ENCODE data around the gene CSRNP3.

- no peak for TF ChIP-seq POLR2A (IDR thresholded peaks at IDR 0.05; ENCODE audit: low read depth, low read length)
- no peak for TF ChIP-seq CTCF (IDR thresholded peaks at IDR 0.05 in 2 of 3, conservative IDR thresholded peaks at IDR 0.05 in 1 of 3; ENCODE audit: control insufficient read depth in 2 of 3, extremely low read depth in 1 of 3, insufficient read depth in 1 of 3, low read depth in 3 of 3, low read length in 3 of 3)
- no peak for TF ChIP-seq HCFC1 (IDR thresholded peaks at IDR 0.05; ENCODE audit: low read length)
- no peak for TF ChIP-seq USF1 (IDR thresholded peaks at IDR 0.05; ENCODE audit: borderline replicate concordance, extremely low read length, insufficient read depth, low read depth, low read length)
- no peak for TF ChIP-seq ZNF274 (IDR thresholded peaks at IDR 0.05; ENCODE audit: insufficient read depth, insufficient read length)
Measured at GRCh38 chr2:165687426-165688002, 218.0 kb downstream of the CSRNP3 start.

Data from GM12878 (cell line).